HCT116 (cell line): Measurements from ENCODE around the gene PTTG1IP. TPM values are rescaled to one million over a fixed set of nuclear protein-coding genes. Genes with fewer than 3 reads are reported as not detected.

ENCODE experiments used
- ATAC-seq: fragments of 200-7000 bp; cut with Tn5 transposase; 2 replicates; pipeline ENCODE4 v1.9.1; 2020; ENCODE audit warnings: mild to moderate bottlenecking, moderate library complexity
- BruUV-seq: library from RNA; stranded (reverse); fragments of 400-500 nt; replicated peaks from 2 replicates; lab custom pipeline; 2021; lab: Mats Ljungman, UMichigan
- CTCF ChIA-PET: fragments of 300-600 bp; sonication (Branson Sonifier 250); formaldehyde crosslinking; loops from one replicate; lab custom pipeline; 2021; ENCODE audit warnings: antibody characterized with exemption; lab: Charles Lee
- POLR2A ChIA-PET: fragments of 300-600, 350-600 bp; sonication (Branson Sonifier 250); formaldehyde crosslinking; loops from one replicate; lab custom pipeline; 2021; ENCODE audit warnings: antibody characterized with exemption; lab: Charles Lee
- RAD21 ChIA-PET, 2 experiments: fragments of 300-600 bp; sonication (Branson Sonifier 250); formaldehyde crosslinking; loops; one replicate each; lab custom pipeline; 2023; ENCODE audit warnings: low total read pairs in 2 of 2; ENCODE audit not compliant: uncharacterized antibody in 2 of 2, unreplicated experiment in 2 of 2, low non-redundant PET in 1 of 2; lab: Charles Lee
- DNase-seq: peaks from one replicate; pipeline ENCODE4 v3.0.0-alpha.2; 2010; ENCODE audit warnings: low read depth, low spot score
- H2AFZ ChIP-seq: fragments of 200-600 bp; shearing (Covaris generic), sonication (generic); 2 replicates; pipeline ENCODE4 v1.6.1; 2017; ENCODE audit warnings: low read depth, mixed run types, mixed read lengths, antibody characterized with exemption, low read length; ENCODE audit not compliant: poor library complexity, severe bottlenecking
- H3K27ac ChIP-seq: 2 replicates; pipeline ENCODE4 v1.5.1; 2012; ENCODE audit warnings: low read depth, low read length
- H3K27me3 ChIP-seq: fragments of 200-600 bp; sonication (generic); 2 replicates; pipeline ENCODE4 v1.6.1; 2016; ENCODE audit warnings: mixed run types, low read length, mixed read lengths; ENCODE audit not compliant: insufficient read depth
- H3K36me3 ChIP-seq, 2 experiments: fragments of 200-500 bp in 1 of 2; fragments of 200-600 bp in 1 of 2; sonication (Bioruptor generic) in 1 of 2; sonication (generic) in 1 of 2; 2 replicates each; pipeline versions ENCODE4 v1.5.1 to v1.6.1; 2014 to 2016; ENCODE audit warnings: low read length in 2 of 2, inconsistent platforms in 1 of 2, mixed read lengths in 1 of 2, mixed run types in 1 of 2; ENCODE audit not compliant: insufficient read depth in 2 of 2, control insufficient read depth in 1 of 2
- H3K4me1 ChIP-seq, 2 experiments: fragments of 200-600 bp in 1 of 2; sonication (generic) in 1 of 2; 2 replicates each; pipeline versions ENCODE4 v1.5.1 to v1.6.1; 2012 to 2017; ENCODE audit warnings: low read length in 2 of 2, inconsistent platforms in 1 of 2, mild to moderate bottlenecking in 1 of 2, mixed read lengths in 1 of 2, mixed run types in 1 of 2, moderate library complexity in 1 of 2; ENCODE audit not compliant: insufficient read depth in 2 of 2, control insufficient read depth in 1 of 2
- H3K4me2 ChIP-seq: fragments of 200-600 bp; sonication (generic); 2 replicates; pipeline ENCODE4 v1.6.1; 2017; ENCODE audit warnings: mixed run types, low read length, mixed read lengths
- H3K4me3 ChIP-seq, 2 experiments: fragments of 200-600 bp in 1 of 2; sonication (generic) in 1 of 2; replicated peaks in 1 of 2; 2 replicates each; pipeline ENCODE4 v1.5.1; 2011 to 2016; ENCODE audit warnings: low read length in 2 of 2, control low read depth in 1 of 2, low read depth in 1 of 2, mild to moderate bottlenecking in 1 of 2, mixed read lengths in 1 of 2, mixed run types in 1 of 2
- H3K79me2 ChIP-seq: fragments of 200-600 bp; sonication (generic); 2 replicates; pipeline ENCODE4 v1.6.1; 2017; ENCODE audit warnings: mild to moderate bottlenecking, mixed run types, low read length, moderate library complexity, mixed read lengths; ENCODE audit not compliant: insufficient read depth
- H3K9ac ChIP-seq: fragments of 200-600 bp; sonication (generic); 2 replicates; pipeline ENCODE4 v1.6.1; 2016; ENCODE audit warnings: low read length, mixed read lengths
- H3K9me2 ChIP-seq: fragments of 200-600 bp; sonication (generic), shearing (Covaris generic); 2 replicates; pipeline ENCODE4 v1.6.1; 2017; ENCODE audit warnings: mixed run types, mild to moderate bottlenecking, moderate library complexity; ENCODE audit not compliant: insufficient read depth
- H3K9me3 ChIP-seq, 2 experiments: fragments of 200-500 bp in 1 of 2; fragments of 200-600 bp in 1 of 2; sonication (Bioruptor generic) in 1 of 2; sonication (generic) in 1 of 2; 2 replicates each; pipeline ENCODE4 v1.6.1; 2014 to 2017; ENCODE audit warnings: low read length in 2 of 2, mixed read lengths in 2 of 2, inconsistent platforms in 1 of 2, low read depth in 1 of 2, mild to moderate bottlenecking in 1 of 2, mixed run types in 1 of 2, moderate library complexity in 1 of 2; ENCODE audit not compliant: control insufficient read depth in 1 of 2, insufficient read depth in 1 of 2
- H4K20me1 ChIP-seq: fragments of 200-600 bp; sonication (generic), shearing (Covaris generic); 2 replicates; pipeline ENCODE4 v1.6.1; 2017; ENCODE audit warnings: mixed run types, mild to moderate bottlenecking, moderate library complexity; ENCODE audit not compliant: insufficient read depth
- ELF1 ChIP-seq: IDR thresholded peaks from 2 replicates; pipeline ENCODE4 v1.6.1; 2012; ENCODE audit warnings: low read depth, borderline replicate concordance
- JUND ChIP-seq: IDR thresholded peaks from 2 replicates; pipeline ENCODE4 v1.6.1; 2012
- POLR2AphosphoS5 ChIP-seq: IDR thresholded peaks from 2 replicates; pipeline ENCODE4 v1.6.1; 2011; ENCODE audit warnings: mild to moderate bottlenecking, low read depth, low read length, moderate library complexity
- RAD21 ChIP-seq: IDR thresholded peaks from 2 replicates; pipeline ENCODE4 v1.6.1; 2012; ENCODE audit warnings: low read depth, mild to moderate bottlenecking
- REST ChIP-seq: IDR thresholded peaks from 2 replicates; pipeline ENCODE4 v1.6.1; 2012; ENCODE audit warnings: low read depth
- intact Hi-C: fragments of 100-400 bp; cut with micrococcal nuclease; formaldehyde crosslinking; loops from 2 replicates; pipeline ENCODE4 v1.10.0; 2022
- total RNA-seq: library from RNA; stranded (reverse); gene quantifications from one replicate; pipeline ENCODE4 v1.2.1, GENCODE V29; 2021; ENCODE audit not compliant: unreplicated experiment
- TF ChIP-seq, protein P1 (sequence below), 3 experiments: fragments of 200-600 bp in 1 of 3; sonication (generic) in 1 of 3; IDR thresholded peaks in 2 of 3; conservative IDR thresholded peaks in 1 of 3; 2 replicates each; pipeline ENCODE4 v1.5.1; 2012 to 2017; ENCODE audit warnings: low read depth in 2 of 3, low read length in 2 of 3, antibody characterized with exemption in 1 of 3, borderline replicate concordance in 1 of 3, control low read depth in 1 of 3, mild to moderate bottlenecking in 1 of 3, mixed read lengths in 1 of 3, mixed run types in 1 of 3, moderate library complexity in 1 of 3; ENCODE audit not compliant: insufficient read depth in 1 of 3
- TF ChIP-seq, protein P2 (sequence below): IDR thresholded peaks from 2 replicates; pipeline ENCODE4 v1.6.1; 2011; ENCODE audit warnings: mild to moderate bottlenecking, low read length, moderate library complexity; ENCODE audit not compliant: insufficient replicate concordance; ENCODE audit errors: extremely low read depth

Gene PTTG1IP
- total RNA-seq, 1 experiment from 2014 or later: 83.4 TPM

GRCh38 chr21:44878053-44878982, 4.8 kb upstream of the PTTG1IP start:
- RAD21 ChIA-PET: no interaction called here
- peaks cover 0 to 10% of the 10 kb centered on the region in 2 experiments; a peak in 2 of 4 replicates for H3K4me1 ChIP-seq
- H3K9me3 ChIP-seq: no peaks in the 10 kb centered on the region
- CTCF ChIA-PET: no interaction called here
- no peaks in the 10 kb centered on the region; the same call in 1 of the 2 replicates for H3K79me2 ChIP-seq
- ATAC-seq (no peak), DNase-seq (no peak)
- H4K20me1 ChIP-seq: no peaks in the 10 kb centered on the region
- H3K27me3 ChIP-seq: no peaks in the 10 kb centered on the region
- TF ChIP-seq ELF1 (no peak), RAD21 (no peak), REST (no peak), POLR2AphosphoS5 (no peak), JUND (no peak)
- TF ChIP-seq, protein P1, sequence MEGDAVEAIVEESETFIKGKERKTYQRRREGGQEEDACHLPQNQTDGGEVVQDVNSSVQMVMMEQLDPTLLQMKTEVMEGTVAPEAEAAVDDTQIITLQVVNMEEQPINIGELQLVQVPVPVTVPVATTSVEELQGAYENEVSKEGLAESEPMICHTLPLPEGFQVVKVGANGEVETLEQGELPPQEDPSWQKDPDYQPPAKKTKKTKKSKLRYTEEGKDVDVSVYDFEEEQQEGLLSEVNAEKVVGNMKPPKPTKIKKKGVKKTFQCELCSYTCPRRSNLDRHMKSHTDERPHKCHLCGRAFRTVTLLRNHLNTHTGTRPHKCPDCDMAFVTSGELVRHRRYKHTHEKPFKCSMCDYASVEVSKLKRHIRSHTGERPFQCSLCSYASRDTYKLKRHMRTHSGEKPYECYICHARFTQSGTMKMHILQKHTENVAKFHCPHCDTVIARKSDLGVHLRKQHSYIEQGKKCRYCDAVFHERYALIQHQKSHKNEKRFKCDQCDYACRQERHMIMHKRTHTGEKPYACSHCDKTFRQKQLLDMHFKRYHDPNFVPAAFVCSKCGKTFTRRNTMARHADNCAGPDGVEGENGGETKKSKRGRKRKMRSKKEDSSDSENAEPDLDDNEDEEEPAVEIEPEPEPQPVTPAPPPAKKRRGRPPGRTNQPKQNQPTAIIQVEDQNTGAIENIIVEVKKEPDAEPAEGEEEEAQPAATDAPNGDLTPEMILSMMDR (IDR thresholded peaks at IDR 0.05 in 2 of 3, conservative IDR thresholded peaks at IDR 0.05 in 1 of 3; ENCODE audit: borderline replicate concordance in 1 of 3, insufficient read depth in 1 of 3, low read depth in 2 of 3, low read length in 2 of 3): no peak
- TF ChIP-seq, protein P2, sequence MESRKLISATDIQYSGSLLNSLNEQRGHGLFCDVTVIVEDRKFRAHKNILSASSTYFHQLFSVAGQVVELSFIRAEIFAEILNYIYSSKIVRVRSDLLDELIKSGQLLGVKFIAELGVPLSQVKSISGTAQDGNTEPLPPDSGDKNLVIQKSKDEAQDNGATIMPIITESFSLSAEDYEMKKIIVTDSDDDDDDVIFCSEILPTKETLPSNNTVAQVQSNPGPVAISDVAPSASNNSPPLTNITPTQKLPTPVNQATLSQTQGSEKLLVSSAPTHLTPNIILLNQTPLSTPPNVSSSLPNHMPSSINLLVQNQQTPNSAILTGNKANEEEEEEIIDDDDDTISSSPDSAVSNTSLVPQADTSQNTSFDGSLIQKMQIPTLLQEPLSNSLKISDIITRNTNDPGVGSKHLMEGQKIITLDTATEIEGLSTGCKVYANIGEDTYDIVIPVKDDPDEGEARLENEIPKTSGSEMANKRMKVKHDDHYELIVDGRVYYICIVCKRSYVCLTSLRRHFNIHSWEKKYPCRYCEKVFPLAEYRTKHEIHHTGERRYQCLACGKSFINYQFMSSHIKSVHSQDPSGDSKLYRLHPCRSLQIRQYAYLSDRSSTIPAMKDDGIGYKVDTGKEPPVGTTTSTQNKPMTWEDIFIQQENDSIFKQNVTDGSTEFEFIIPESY: no peak
- TF ChIP-seq, all 23 proteins: peak for 0
- no peak overlapping the region for H3K4me3 ChIP-seq
- no TSS peak for BruUV-seq
- no peak overlapping the region for H3K9ac ChIP-seq
- H3K36me3 ChIP-seq: no peaks in the 10 kb centered on the region
- intact Hi-C loops: no loop called here
- no peak overlapping the region for H3K27ac ChIP-seq
- POLR2A ChIA-PET: no interaction called here
- no peaks in the 10 kb centered on the region for H3K9me2 ChIP-seq
- no peak overlapping the region for H3K4me2 ChIP-seq
- no peak overlapping the region for H2AFZ ChIP-seq
